DOHH2 (cell line): ENCODE results near the gene AK1.

Experiments used
- EZH2phosphoT487 ChIP-seq: fragments of 200-600 bp; sonication (generic); IDR thresholded peaks from 2 replicates; pipeline ENCODE4 v1.6.1; 2017; ENCODE audit warnings: borderline replicate concordance, mild to moderate bottlenecking, antibody characterized with exemption, low read length, moderate library complexity, mixed read lengths
- TF ChIP-seq, protein P1 (sequence below): fragments of 200-600 bp; sonication (generic); IDR thresholded peaks from one replicate; pipeline ENCODE4 v1.5.1; 2014; ENCODE audit warnings: antibody characterized with exemption, mild to moderate bottlenecking, low read depth, low read length; ENCODE audit not compliant: poor library complexity, severe bottlenecking

DNA sequence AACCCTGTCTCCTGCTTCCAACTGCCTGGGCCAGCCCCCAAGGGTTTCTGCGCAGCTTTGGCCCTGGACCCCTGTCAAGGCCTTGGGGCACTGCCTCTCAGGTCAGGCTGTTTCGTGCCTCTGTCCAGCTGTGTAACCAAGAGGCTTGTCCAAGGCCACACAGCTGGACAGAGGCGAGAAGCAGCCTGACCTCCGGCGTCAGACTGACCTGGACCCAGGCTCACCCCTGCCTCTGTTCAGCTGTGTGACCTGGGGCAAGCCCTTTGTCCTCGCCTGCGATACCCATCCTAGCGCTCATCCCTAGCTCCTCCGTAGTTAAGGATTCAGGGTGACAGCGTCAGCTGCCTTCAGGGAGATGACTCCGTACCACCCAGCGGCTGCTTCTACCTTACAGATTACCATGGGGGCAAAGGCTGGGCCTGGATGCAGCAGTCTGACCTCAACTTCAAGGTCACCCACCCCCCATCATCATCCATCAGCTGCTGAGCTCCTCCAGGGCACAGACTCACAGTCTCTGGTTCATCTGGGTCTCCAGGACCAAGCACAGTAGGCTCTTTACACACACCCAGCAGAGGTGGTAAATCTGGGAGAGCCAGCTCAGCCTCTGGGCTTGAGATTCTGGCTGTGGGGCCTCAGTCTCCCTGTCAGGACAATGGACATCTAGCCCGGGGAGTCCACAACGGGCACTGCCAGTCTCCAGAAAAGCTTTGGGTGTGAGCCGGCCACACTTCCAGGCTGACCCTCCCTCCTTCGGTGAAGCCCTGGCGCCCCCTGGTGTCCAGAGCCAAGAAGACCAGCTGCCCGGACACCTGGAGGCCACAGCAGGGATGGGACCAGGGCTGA is 7.9 kb downstream of the AK1 start:
- TF ChIP-seq, protein P1, sequence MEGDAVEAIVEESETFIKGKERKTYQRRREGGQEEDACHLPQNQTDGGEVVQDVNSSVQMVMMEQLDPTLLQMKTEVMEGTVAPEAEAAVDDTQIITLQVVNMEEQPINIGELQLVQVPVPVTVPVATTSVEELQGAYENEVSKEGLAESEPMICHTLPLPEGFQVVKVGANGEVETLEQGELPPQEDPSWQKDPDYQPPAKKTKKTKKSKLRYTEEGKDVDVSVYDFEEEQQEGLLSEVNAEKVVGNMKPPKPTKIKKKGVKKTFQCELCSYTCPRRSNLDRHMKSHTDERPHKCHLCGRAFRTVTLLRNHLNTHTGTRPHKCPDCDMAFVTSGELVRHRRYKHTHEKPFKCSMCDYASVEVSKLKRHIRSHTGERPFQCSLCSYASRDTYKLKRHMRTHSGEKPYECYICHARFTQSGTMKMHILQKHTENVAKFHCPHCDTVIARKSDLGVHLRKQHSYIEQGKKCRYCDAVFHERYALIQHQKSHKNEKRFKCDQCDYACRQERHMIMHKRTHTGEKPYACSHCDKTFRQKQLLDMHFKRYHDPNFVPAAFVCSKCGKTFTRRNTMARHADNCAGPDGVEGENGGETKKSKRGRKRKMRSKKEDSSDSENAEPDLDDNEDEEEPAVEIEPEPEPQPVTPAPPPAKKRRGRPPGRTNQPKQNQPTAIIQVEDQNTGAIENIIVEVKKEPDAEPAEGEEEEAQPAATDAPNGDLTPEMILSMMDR = peak; percentile 95
- TF ChIP-seq EZH2phosphoT487 = no peak
